Measurements from ENCODE around the gene CLDND1.

DNA sequence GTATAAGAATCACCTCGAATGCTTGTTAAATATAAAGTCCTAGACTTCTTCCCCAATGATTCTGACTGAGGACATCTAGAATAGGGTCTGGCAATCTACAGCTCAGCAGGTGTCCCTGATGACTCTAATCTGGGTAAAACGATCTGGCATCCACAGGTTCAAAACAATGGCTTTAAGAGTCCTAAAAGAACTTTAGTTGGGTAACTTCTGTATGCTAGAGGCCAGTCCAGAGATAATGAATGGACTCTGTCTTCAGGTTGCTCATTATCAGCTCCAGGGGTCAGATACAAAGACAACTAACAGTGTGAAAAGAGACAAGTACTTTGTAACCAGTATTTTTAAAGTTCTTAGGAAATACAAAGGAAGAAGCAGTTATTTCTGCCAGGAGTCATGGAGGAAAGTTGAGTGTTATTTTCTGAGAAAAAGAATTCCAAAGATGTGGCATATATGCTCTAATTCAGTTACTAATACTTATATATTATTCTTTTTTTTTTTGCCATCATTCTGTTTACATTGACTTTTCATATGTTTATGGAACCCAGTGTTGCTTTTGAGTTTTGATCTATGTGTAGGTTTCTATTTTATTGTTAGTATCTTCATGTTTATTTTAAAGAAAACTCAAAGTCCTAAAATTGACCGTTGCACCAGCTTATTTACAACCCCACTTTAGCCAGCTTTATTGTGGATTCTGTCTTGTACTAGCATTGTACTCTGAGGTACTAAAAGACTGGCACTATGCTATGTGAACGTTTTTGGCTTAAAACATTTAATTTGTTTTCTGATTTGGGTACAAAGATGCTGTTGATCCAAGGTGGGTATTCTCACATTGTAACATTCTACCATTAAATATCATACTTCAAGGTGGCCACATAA is 6.0 kb upstream of the CLDND1 start:
- TF ChIP-seq RCOR1 (conservative IDR thresholded peaks at IDR 0.05; ENCODE audit: low read depth, low read length) (no peak), RFX5 (IDR thresholded peaks at IDR 0.05; ENCODE audit: low read depth, low read length) (no peak), EZH2 (IDR thresholded peaks at IDR 0.05; ENCODE audit: borderline replicate concordance, control insufficient read depth, low read depth, low read length) (no peak), POLR2A (IDR thresholded peaks at IDR 0.05; ENCODE audit: low read depth, low read length) (no peak), NFIC (IDR thresholded peaks at IDR 0.05; ENCODE audit: low read depth, low read length) (no peak), POLR2AphosphoS5 (IDR thresholded peaks at IDR 0.05; ENCODE audit: low read length) (peak; percentile 50), JUNB (IDR thresholded peaks at IDR 0.05) (no peak), TCF12 (IDR thresholded peaks at IDR 0.05; ENCODE audit: low read depth, low read length) (no peak), NR2C2 (IDR thresholded peaks at IDR 0.05; ENCODE audit: borderline replicate concordance, control insufficient read depth, insufficient read length, low read depth) (no peak), TARDBP (IDR thresholded peaks at IDR 0.05; ENCODE audit: borderline replicate concordance) (no peak)
- TF ChIP-seq, protein P1, sequence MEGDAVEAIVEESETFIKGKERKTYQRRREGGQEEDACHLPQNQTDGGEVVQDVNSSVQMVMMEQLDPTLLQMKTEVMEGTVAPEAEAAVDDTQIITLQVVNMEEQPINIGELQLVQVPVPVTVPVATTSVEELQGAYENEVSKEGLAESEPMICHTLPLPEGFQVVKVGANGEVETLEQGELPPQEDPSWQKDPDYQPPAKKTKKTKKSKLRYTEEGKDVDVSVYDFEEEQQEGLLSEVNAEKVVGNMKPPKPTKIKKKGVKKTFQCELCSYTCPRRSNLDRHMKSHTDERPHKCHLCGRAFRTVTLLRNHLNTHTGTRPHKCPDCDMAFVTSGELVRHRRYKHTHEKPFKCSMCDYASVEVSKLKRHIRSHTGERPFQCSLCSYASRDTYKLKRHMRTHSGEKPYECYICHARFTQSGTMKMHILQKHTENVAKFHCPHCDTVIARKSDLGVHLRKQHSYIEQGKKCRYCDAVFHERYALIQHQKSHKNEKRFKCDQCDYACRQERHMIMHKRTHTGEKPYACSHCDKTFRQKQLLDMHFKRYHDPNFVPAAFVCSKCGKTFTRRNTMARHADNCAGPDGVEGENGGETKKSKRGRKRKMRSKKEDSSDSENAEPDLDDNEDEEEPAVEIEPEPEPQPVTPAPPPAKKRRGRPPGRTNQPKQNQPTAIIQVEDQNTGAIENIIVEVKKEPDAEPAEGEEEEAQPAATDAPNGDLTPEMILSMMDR (IDR thresholded peaks at IDR 0.05 in 2 of 3, conservative IDR thresholded peaks at IDR 0.05 in 1 of 3; ENCODE audit: control insufficient read depth in 2 of 3, extremely low read depth in 1 of 3, insufficient read depth in 1 of 3, low read depth in 3 of 3, low read length in 3 of 3): no peak
- TF ChIP-seq, protein P2, sequence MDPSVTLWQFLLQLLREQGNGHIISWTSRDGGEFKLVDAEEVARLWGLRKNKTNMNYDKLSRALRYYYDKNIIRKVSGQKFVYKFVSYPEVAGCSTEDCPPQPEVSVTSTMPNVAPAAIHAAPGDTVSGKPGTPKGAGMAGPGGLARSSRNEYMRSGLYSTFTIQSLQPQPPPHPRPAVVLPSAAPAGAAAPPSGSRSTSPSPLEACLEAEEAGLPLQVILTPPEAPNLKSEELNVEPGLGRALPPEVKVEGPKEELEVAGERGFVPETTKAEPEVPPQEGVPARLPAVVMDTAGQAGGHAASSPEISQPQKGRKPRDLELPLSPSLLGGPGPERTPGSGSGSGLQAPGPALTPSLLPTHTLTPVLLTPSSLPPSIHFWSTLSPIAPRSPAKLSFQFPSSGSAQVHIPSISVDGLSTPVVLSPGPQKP (IDR thresholded peaks at IDR 0.05; ENCODE audit: low read depth, low read length): no peak
- TF ChIP-seq, protein P3, sequence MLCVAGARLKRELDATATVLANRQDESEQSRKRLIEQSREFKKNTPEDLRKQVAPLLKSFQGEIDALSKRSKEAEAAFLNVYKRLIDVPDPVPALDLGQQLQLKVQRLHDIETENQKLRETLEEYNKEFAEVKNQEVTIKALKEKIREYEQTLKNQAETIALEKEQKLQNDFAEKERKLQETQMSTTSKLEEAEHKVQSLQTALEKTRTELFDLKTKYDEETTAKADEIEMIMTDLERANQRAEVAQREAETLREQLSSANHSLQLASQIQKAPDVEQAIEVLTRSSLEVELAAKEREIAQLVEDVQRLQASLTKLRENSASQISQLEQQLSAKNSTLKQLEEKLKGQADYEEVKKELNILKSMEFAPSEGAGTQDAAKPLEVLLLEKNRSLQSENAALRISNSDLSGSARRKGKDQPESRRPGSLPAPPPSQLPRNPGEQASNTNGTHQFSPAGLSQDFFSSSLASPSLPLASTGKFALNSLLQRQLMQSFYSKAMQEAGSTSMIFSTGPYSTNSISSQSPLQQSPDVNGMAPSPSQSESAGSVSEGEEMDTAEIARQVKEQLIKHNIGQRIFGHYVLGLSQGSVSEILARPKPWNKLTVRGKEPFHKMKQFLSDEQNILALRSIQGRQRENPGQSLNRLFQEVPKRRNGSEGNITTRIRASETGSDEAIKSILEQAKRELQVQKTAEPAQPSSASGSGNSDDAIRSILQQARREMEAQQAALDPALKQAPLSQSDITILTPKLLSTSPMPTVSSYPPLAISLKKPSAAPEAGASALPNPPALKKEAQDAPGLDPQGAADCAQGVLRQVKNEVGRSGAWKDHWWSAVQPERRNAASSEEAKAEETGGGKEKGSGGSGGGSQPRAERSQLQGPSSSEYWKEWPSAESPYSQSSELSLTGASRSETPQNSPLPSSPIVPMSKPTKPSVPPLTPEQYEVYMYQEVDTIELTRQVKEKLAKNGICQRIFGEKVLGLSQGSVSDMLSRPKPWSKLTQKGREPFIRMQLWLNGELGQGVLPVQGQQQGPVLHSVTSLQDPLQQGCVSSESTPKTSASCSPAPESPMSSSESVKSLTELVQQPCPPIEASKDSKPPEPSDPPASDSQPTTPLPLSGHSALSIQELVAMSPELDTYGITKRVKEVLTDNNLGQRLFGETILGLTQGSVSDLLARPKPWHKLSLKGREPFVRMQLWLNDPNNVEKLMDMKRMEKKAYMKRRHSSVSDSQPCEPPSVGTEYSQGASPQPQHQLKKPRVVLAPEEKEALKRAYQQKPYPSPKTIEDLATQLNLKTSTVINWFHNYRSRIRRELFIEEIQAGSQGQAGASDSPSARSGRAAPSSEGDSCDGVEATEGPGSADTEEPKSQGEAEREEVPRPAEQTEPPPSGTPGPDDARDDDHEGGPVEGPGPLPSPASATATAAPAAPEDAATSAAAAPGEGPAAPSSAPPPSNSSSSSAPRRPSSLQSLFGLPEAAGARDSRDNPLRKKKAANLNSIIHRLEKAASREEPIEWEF (IDR thresholded peaks at IDR 0.05; ENCODE audit: insufficient replicate concordance, low read depth, low read length): no peak
- TF ChIP-seq, protein P4, sequence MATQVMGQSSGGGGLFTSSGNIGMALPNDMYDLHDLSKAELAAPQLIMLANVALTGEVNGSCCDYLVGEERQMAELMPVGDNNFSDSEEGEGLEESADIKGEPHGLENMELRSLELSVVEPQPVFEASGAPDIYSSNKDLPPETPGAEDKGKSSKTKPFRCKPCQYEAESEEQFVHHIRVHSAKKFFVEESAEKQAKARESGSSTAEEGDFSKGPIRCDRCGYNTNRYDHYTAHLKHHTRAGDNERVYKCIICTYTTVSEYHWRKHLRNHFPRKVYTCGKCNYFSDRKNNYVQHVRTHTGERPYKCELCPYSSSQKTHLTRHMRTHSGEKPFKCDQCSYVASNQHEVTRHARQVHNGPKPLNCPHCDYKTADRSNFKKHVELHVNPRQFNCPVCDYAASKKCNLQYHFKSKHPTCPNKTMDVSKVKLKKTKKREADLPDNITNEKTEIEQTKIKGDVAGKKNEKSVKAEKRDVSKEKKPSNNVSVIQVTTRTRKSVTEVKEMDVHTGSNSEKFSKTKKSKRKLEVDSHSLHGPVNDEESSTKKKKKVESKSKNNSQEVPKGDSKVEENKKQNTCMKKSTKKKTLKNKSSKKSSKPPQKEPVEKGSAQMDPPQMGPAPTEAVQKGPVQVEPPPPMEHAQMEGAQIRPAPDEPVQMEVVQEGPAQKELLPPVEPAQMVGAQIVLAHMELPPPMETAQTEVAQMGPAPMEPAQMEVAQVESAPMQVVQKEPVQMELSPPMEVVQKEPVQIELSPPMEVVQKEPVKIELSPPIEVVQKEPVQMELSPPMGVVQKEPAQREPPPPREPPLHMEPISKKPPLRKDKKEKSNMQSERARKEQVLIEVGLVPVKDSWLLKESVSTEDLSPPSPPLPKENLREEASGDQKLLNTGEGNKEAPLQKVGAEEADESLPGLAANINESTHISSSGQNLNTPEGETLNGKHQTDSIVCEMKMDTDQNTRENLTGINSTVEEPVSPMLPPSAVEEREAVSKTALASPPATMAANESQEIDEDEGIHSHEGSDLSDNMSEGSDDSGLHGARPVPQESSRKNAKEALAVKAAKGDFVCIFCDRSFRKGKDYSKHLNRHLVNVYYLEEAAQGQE (IDR thresholded peaks at IDR 0.05; ENCODE audit: low read depth, low read length): no peak
